ENCODE measurements around the gene CACNG6.

- TF ChIP-seq MAX (IDR thresholded peaks at IDR 0.05) (no peak), STAG1 (CRISPR knock-in tag; IDR thresholded peaks at IDR 0.05) (no peak), PLSCR1 (CRISPR knock-in tag; IDR thresholded peaks at IDR 0.05; ENCODE audit: borderline replicate concordance) (no peak), ATF1 (CRISPR knock-in tag; IDR thresholded peaks at IDR 0.05) (no peak), EP300 (IDR thresholded peaks at IDR 0.05; ENCODE audit: low read depth in 2 of 2, low read length in 2 of 2) (no peak), EP300 (CRISPR knock-in tag; IDR thresholded peaks at IDR 0.05; ENCODE audit: borderline replicate concordance) (no peak), POLR2AphosphoS5 (IDR thresholded peaks at IDR 0.05; ENCODE audit: low read depth, low read length) (no peak), ZKSCAN8 (CRISPR knock-in tag; IDR thresholded peaks at IDR 0.05; ENCODE audit: borderline replicate concordance) (no peak), SALL1 (CRISPR knock-in tag; IDR thresholded peaks at IDR 0.05) (no peak), MZF1 (CRISPR knock-in tag; IDR thresholded peaks at IDR 0.05; ENCODE audit: borderline replicate concordance) (no peak), NR2C2 (CRISPR knock-in tag; IDR thresholded peaks at IDR 0.05; ENCODE audit: borderline replicate concordance) (no peak), ETV6 (CRISPR knock-in tag; conservative IDR thresholded peaks at IDR 0.05) (no peak)
Observed at GRCh38 chr19:53960187-53960586, 31.2 kb upstream of the CACNG6 start.

All from HepG2 (cell line).